Psoas muscle (tissue), 8 donors: Measurements from ENCODE around the gene VWF. TPM values are rescaled to one million over a fixed set of nuclear protein-coding genes. Genes with fewer than 3 reads are reported as not detected.

Experiments
- ATAC-seq, 4 donors: fragments of 200-7000 bp; cut with Tn5 transposase; one replicate each; pipeline ENCODE4 v1.9.1; 2020; ENCODE audit warnings: moderate library complexity in 3 of 4, mild to moderate bottlenecking in 2 of 4
- DNase-seq, 2 donors: peaks; one replicate each; pipeline ENCODE4 v3.0.0-alpha.2; 2020
- H3K27ac ChIP-seq: fragments of 200-600 bp; one replicate; pipeline ENCODE4 v1.8.0; 2022
- H3K27me3 ChIP-seq, 3 donors: fragments of 200-600 bp in 1 of 3; one replicate each; pipeline versions ENCODE4 v1.6.1 to v1.8.0; 2013 to 2022; ENCODE audit warnings: low read length in 2 of 3, mild to moderate bottlenecking in 2 of 3, moderate library complexity in 1 of 3; ENCODE audit not compliant: insufficient read depth in 3 of 3
- H3K36me3 ChIP-seq, 2 donors: fragments of 200-600 bp in 1 of 2; one replicate each; pipeline versions ENCODE4 v1.6.1 to v1.8.0; 2013 to 2022; ENCODE audit warnings: low read depth in 1 of 2, mild to moderate bottlenecking in 1 of 2, moderate library complexity in 1 of 2; ENCODE audit not compliant: insufficient read depth in 1 of 2
- H3K4me1 ChIP-seq: fragments of 200-600 bp; one replicate; pipeline ENCODE4 v1.8.0; 2022
- H3K4me3 ChIP-seq: fragments of 200-600 bp; one replicate; pipeline ENCODE4 v1.8.0; 2022; ENCODE audit warnings: mild to moderate bottlenecking
- H3K9me3 ChIP-seq: fragments of 200-600 bp; one replicate; pipeline ENCODE4 v1.8.0; 2022
- CTCF ChIP-seq: fragments of 200-600 bp; IDR thresholded peaks from one replicate; pipeline ENCODE4 v1.8.0; 2022; ENCODE audit warnings: antibody characterized with exemption
- WGBS, 3 donors: extraction: QIAGEN DNeasy Blood & Tissue Kit; methylation state at CpG; one replicate each; pipeline versions ENCODE4 v1.1.6 to v1.1.7; 2013; 5-methylcytosine and 5-hydroxymethylcytosine counted together
- intact Hi-C, 2 donors: fragments of 100-400 bp; cut with DNase I; formaldehyde crosslinking; loops; one replicate each; pipeline versions ENCODE4 v1.11.0 to v1.14.2; 2022
- polyA plus RNA-seq, 3 donors: library from polyadenylated mRNA; stranded (reverse); fragments of 200-250 nt; gene quantifications; one replicate each; pipeline ENCODE4 v1.2.3, GENCODE V29; 2013
- total RNA-seq, 4 donors: library from RNA; stranded (reverse); fragmentation: NEBNext Ultra II Directional in 2 of 4; extraction: Animal tissue kit (Norgen Biotek cat#: 25700) in 2 of 4; gene quantifications; one replicate each; pipeline versions ENCODE4 v1.2.1 to v1.2.4, GENCODE V29; 2021 to 2023
- donor health status: healthy with polysubstance abuse.
- donor health status: DM: no; HTN: no; CAD: no; lungs with moderate emphysema.
- donor health status: Bipolar disorder and iron deficiency.
- donor health status: healthy.
- donor health status: DM: yes; HTN: yes; CAD: no.
- donor health status: DM: no; HTN: no; CAD: no.
- donor health status: DM: no; HTN: no; CAD: no.
- donor health status: DM: yes; HTN: yes; CAD: no.

The VWF gene
- total and polyA plus RNA-seq, 7 donors = 49.6 to 206 (median 122) TPM

- peak in 1 of 2 donors; percentile 41 for DNase-seq
- 23 to 24% (median 24%) methylated on average over 12 of the region's 12 CpGs for WGBS, 3 donors
- H3K9me3 ChIP-seq = no peaks in the 10 kb centered on the region
Measured at GRCh38 chr12:6039894-6040601, 84.4 kb downstream of the VWF start.

GRCh38 chr12:6038160-6038559 is 86.3 kb downstream of the VWF start:
- H3K27me3 ChIP-seq = no peaks in the 10 kb centered on the region
- ATAC-seq (peak in 3 of 4 donors; percentile 41 to 53 (median 52)), DNase-seq (no peak)
- no peaks in the 10 kb centered on the region for H3K9me3 ChIP-seq
- TF ChIP-seq CTCF = peak; percentile 38
- WGBS, 3 donors = 62 to 76% (median 66%) methylated on average over 8 of the region's 8 CpGs
- peaks cover 0 to 11% of the 10 kb centered on the region in 2 donors for H3K36me3 ChIP-seq
- no peaks in the 10 kb centered on the region for H3K4me1 ChIP-seq
- H3K27ac ChIP-seq = no peak overlapping the region
- intact Hi-C loops = no loop called here
- H3K4me3 ChIP-seq = no peak overlapping the region

More at GRCh38 chr12:6039894-6040601, 84.4 kb downstream of the VWF start:
- H3K4me3 ChIP-seq = no peak overlapping the region
- H3K36me3 ChIP-seq = peaks cover 0 to 17% of the 10 kb centered on the region in 2 donors
- peak; percentile 87 for TF ChIP-seq CTCF
- intact Hi-C loops = loop anchor here (1.0 to 5.0 kb wide), 2 partner anchors 52 to 73 kb away; no protein-coding TSS in a partner anchor
- H3K4me1 ChIP-seq = no peaks in the 10 kb centered on the region
- no peaks in the 10 kb centered on the region for H3K27me3 ChIP-seq
- ATAC-seq = peak; percentile 74 to 84 (median 79)
- H3K27ac ChIP-seq = no peak overlapping the region

GRCh38 chr12:6037459-6037858 is 87.0 kb downstream of the VWF start:
- no peak overlapping the region for H3K27ac ChIP-seq
- H3K36me3 ChIP-seq = peaks cover 0 to 11% of the 10 kb centered on the region in 2 donors
- H3K4me1 ChIP-seq = no peaks in the 10 kb centered on the region
- intact Hi-C loops = no loop called here
- DNase-seq = no peak
- H3K27me3 ChIP-seq = no peaks in the 10 kb centered on the region
- TF ChIP-seq CTCF = no peak
- WGBS, 3 donors = 81 to 82% (median 82%) methylated on average over 9 of the region's 9 CpGs
- no peak overlapping the region for H3K4me3 ChIP-seq
- ATAC-seq = no peak
- no peaks in the 10 kb centered on the region for H3K9me3 ChIP-seq

GRCh38 chr12:6036509-6036908 is 88.0 kb downstream of the VWF start:
- Histone ChIP-seq H3K4me1 (no peaks in the 10 kb centered on the region), H3K4me3 (no peak overlapping the region), H3K27ac (no peak overlapping the region), H3K9me3 (no peaks in the 10 kb centered on the region), H3K27me3 (no peaks in the 10 kb centered on the region), H3K36me3 (peaks cover 0 to 11% of the 10 kb centered on the region in 2 donors)
- TF ChIP-seq CTCF = no peak
- intact Hi-C loops = no loop called here
- DNase-seq (no peak), ATAC-seq (no peak)
- 44 to 62% (median 57%) methylated on average over 3 of the region's 3 CpGs for WGBS, 3 donors
